ENCODE results near the gene SAP130.

Gene SAP130

GRCh38 chr2:128027801-128028667 is at the start of gene SAP130:
Gene SAP130 (minus strand): TSS chr2:128028059. CDS start chr2:128026292, 1,767 bp downstream.
- DNase-seq (ENCODE audit: low spot score), result peak; percentile 88

GRCh38 chr2:128076461-128077106 is 48.7 kb upstream of the SAP130 start:
- DNase-seq (ENCODE audit: low spot score), result no peak

GRCh38 chr2:128073278-128073677 is 45.4 kb upstream of the SAP130 start:
- no peak for DNase-seq (ENCODE audit: low spot score)

- DNase-seq (ENCODE audit: low spot score), result no peak
Measured at GRCh38 chr2:128069769-128070168, 41.9 kb upstream of the SAP130 start.

- no peak for DNase-seq (ENCODE audit: low spot score)
Measured at GRCh38 chr2:128064353-128064752, 36.5 kb upstream of the SAP130 start.

GRCh38 chr2:128062571-128062970 is 34.7 kb upstream of the SAP130 start:
- no peak for DNase-seq (ENCODE audit: low spot score)

- no peak for DNase-seq (ENCODE audit: low spot score)
Measured at GRCh38 chr2:128058114-128058513, 30.3 kb upstream of the SAP130 start.

- no peak for DNase-seq (ENCODE audit: low spot score)
Measured at GRCh38 chr2:128057334-128057733, 29.5 kb upstream of the SAP130 start.

GRCh38 chr2:128054104-128054885 is 26.4 kb upstream of the SAP130 start:
- DNase-seq (ENCODE audit: low spot score), result no peak

- DNase-seq (ENCODE audit: low spot score), result no peak
Measured at GRCh38 chr2:128053331-128053730, 25.5 kb upstream of the SAP130 start.

GRCh38 chr2:128043041-128043440 is 15.2 kb upstream of the SAP130 start:
- no peak for DNase-seq (ENCODE audit: low spot score)

- no peak for DNase-seq (ENCODE audit: low spot score)
Measured at GRCh38 chr2:128041561-128041960, 13.7 kb upstream of the SAP130 start.

GRCh38 chr2:128040166-128040771 is 12.4 kb upstream of the SAP130 start:
- no peak for DNase-seq (ENCODE audit: low spot score)

- DNase-seq (ENCODE audit: low spot score), result no peak
Measured at GRCh38 chr2:128039535-128039934, 11.7 kb upstream of the SAP130 start.

GRCh38 chr2:128038411-128038810 is 10.6 kb upstream of the SAP130 start:
- no peak for DNase-seq (ENCODE audit: low spot score)

GRCh38 chr2:128037649-128038048 is 9.8 kb upstream of the SAP130 start:
- DNase-seq (ENCODE audit: low spot score), result no peak

- DNase-seq (ENCODE audit: low spot score), result no peak
Measured at GRCh38 chr2:128036748-128037607, 9.1 kb upstream of the SAP130 start.

- no peak for DNase-seq (ENCODE audit: low spot score)
Measured at GRCh38 chr2:128032092-128032491, 4.2 kb upstream of the SAP130 start.

- DNase-seq (ENCODE audit: low spot score), result no peak
Measured at GRCh38 chr2:128028668-128029054, 802 bp upstream of the SAP130 start.

- peak; percentile 98 for DNase-seq (ENCODE audit: low spot score)
Measured at GRCh38 chr2:128027278-128027800, 520 bp downstream of the SAP130 start.
